Measurements from ENCODE around the gene ASTN1. TPM values are rescaled to one million over a fixed set of nuclear protein-coding genes. Genes with fewer than 3 reads are reported as not detected.

The ASTN1 gene
- total RNA-seq, 3 donors from 2014 or later (not counting 1 experiment from before 2014, with no cell fraction given) = not detected

DNA sequence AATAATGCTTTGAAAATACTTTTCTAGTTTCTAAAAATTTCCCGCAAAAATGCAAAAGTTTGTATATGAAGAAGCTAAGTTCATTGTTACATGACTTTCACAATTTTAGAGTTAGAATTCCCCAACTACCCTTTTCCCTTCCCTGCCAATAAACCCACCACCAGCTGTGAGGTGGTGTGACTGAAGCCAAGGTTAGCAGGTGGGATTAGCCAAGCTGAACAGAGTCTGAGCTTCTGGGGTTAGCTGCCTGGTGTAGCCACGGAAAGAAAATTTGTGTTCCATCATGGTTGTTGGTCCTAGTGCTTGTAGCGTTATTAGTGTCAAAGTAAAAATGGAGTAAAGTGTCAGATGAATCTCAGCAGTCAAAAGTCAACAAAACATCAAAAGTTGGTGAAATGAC, 110.9 kb downstream of the ASTN1 start:
- no peak overlapping the region for H3K4me3 Mint-ChIP-seq
- Histone ChIP-seq H3K27me3 (ENCODE audit: control insufficient read depth, insufficient read depth, low read length) (no peaks in the 10 kb centered on the region), H3K4me1 (ENCODE audit: control insufficient read depth, insufficient read depth, low read length) (no peaks in the 10 kb centered on the region)

DNA sequence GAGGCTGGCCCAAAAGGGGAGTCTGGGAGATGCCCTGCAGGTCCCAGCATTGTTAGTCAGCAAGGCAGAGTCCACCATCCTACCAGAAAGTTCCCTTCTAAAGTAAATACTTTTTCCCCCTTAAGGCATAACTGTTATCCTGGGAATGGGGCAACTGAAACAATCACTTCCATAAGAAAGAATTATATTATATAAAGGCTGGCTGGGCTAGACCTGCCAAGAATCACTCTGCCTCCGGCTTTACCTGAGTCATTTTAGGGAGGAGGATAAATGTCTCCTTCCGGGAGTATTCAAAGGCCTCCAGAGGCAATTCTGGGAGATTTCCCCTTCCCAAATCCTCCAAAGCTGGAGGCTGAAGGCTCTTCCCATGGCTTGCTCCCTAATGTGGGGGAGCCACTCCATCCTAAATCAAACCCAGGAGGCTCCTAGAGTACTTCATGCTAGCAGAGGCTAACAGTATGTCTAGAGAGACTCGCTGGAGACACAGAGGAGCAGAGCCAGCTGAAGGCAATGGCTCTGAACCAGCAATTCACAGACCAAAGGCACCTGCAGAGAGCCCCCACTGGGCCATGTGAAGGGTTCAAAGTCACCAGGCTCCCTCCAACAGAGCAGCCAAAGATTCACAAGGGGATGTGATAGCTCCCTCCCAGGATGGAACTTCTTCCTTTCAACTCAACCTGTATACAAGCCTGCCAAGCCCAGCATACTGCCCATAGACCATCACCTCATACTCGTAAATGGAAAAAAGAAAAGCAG, 116.0 kb downstream of the ASTN1 start:
- no peaks in the 10 kb centered on the region for H3K27me3 ChIP-seq (ENCODE audit: control insufficient read depth, insufficient read depth, low read length)
- no peak overlapping the region for H3K27ac ChIP-seq (ENCODE audit: low read length)
- Mint-ChIP-seq H3K27ac (no peak overlapping the region), H3K27me3 (ENCODE audit: low read depth in 2 of 2) (no peaks in the 10 kb centered on the region), H3K9me3 (peaks cover 12 to 15% of the 10 kb centered on the region in 2 donors), H3K4me3 (no peak overlapping the region), H3K36me3 (no peaks in the 10 kb centered on the region), H3K4me1 (no peaks in the 10 kb centered on the region)
- ATAC-seq (no peak), DNase-seq (no peak)
- no peaks in the 10 kb centered on the region for H3K36me3 ChIP-seq (ENCODE audit: control insufficient read depth, insufficient read depth, low read length)
- TF ChIP-seq, protein P1, sequence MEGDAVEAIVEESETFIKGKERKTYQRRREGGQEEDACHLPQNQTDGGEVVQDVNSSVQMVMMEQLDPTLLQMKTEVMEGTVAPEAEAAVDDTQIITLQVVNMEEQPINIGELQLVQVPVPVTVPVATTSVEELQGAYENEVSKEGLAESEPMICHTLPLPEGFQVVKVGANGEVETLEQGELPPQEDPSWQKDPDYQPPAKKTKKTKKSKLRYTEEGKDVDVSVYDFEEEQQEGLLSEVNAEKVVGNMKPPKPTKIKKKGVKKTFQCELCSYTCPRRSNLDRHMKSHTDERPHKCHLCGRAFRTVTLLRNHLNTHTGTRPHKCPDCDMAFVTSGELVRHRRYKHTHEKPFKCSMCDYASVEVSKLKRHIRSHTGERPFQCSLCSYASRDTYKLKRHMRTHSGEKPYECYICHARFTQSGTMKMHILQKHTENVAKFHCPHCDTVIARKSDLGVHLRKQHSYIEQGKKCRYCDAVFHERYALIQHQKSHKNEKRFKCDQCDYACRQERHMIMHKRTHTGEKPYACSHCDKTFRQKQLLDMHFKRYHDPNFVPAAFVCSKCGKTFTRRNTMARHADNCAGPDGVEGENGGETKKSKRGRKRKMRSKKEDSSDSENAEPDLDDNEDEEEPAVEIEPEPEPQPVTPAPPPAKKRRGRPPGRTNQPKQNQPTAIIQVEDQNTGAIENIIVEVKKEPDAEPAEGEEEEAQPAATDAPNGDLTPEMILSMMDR (IDR thresholded peaks at IDR 0.05) = no peak
- intact Hi-C loops (cut with micrococcal nuclease) = no loop called here
- H3K9me3 ChIP-seq (ENCODE audit: control insufficient read depth, insufficient read depth, low read length) = no peaks in the 10 kb centered on the region
- no peaks in the 10 kb centered on the region for H3K4me1 ChIP-seq (ENCODE audit: control insufficient read depth, insufficient read depth, low read length)
- 61% methylated on average over 4 of the region's 4 CpGs for WGBS (ENCODE audit: insufficient coverage)
- no peak overlapping the region for H3K4me3 ChIP-seq (ENCODE audit: low read length)

More for the DNA sequence above, 110.9 kb downstream of the ASTN1 start:
- H3K4me1 Mint-ChIP-seq = no peaks in the 10 kb centered on the region
- Histone ChIP-seq H3K36me3 (ENCODE audit: control insufficient read depth, insufficient read depth, low read length) (no peaks in the 10 kb centered on the region), H3K4me3 (ENCODE audit: low read length) (no peak overlapping the region), H3K9me3 (ENCODE audit: control insufficient read depth, insufficient read depth, low read length) (no peaks in the 10 kb centered on the region), H3K27ac (ENCODE audit: low read length) (no peak overlapping the region)
- TF ChIP-seq, protein P1 (IDR thresholded peaks at IDR 0.05) = no peak
- H3K36me3 Mint-ChIP-seq = no peaks in the 10 kb centered on the region
- 68% methylated on average over 2 of the region's 3 CpGs for WGBS (ENCODE audit: insufficient coverage)
- DNase-seq = no peak
- ATAC-seq = no peak
- no peaks in the 10 kb centered on the region for H3K27me3 Mint-ChIP-seq (ENCODE audit: low read depth in 2 of 2)
- H3K27ac Mint-ChIP-seq = no peak overlapping the region
- intact Hi-C loops (cut with micrococcal nuclease) = no loop called here
- peaks cover 3 to 4% of the 10 kb centered on the region in 2 donors for H3K9me3 Mint-ChIP-seq

DNA sequence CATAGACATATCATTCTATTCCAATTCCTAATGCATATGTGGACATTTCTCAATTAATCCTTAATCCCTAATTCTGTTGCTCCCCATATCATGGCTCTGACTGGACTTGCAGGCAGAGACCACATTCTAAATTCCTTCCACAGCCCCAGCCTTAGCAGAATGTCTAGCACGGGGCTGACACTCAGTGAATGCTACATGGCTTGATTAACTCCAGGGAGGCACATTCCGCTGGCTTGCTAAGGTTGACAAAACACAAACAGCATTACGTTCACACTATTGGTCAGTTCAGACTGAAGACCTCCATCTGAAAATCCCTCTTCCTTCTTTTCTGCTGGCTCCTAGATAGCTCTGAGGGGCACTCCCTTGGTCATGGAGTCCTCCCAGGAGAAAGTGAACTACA, 119.4 kb downstream of the ASTN1 start:
- no peak overlapping the region for H3K4me3 Mint-ChIP-seq
- DNase-seq = no peak
- H3K9me3 Mint-ChIP-seq = peaks cover 8 to 15% of the 10 kb centered on the region in 2 donors
- no peaks in the 10 kb centered on the region for H3K27me3 Mint-ChIP-seq (ENCODE audit: low read depth in 2 of 2)
- intact Hi-C loops (cut with micrococcal nuclease) = no loop called here
- H3K4me1 Mint-ChIP-seq = no peaks in the 10 kb centered on the region
- WGBS (ENCODE audit: insufficient coverage) = 79% methylated on average over 3 of the region's 3 CpGs
- ATAC-seq = no peak
- Histone ChIP-seq H3K4me1 (ENCODE audit: control insufficient read depth, insufficient read depth, low read length) (no peaks in the 10 kb centered on the region), H3K4me3 (ENCODE audit: low read length) (no peak overlapping the region), H3K9me3 (ENCODE audit: control insufficient read depth, insufficient read depth, low read length) (no peaks in the 10 kb centered on the region), H3K36me3 (ENCODE audit: control insufficient read depth, insufficient read depth, low read length) (no peaks in the 10 kb centered on the region), H3K27ac (ENCODE audit: low read length) (no peak overlapping the region), H3K27me3 (ENCODE audit: control insufficient read depth, insufficient read depth, low read length) (no peaks in the 10 kb centered on the region)
- H3K27ac Mint-ChIP-seq = no peak overlapping the region
- no peaks in the 10 kb centered on the region for H3K36me3 Mint-ChIP-seq
- TF ChIP-seq, protein P1 (IDR thresholded peaks at IDR 0.05) = no peak

DNA sequence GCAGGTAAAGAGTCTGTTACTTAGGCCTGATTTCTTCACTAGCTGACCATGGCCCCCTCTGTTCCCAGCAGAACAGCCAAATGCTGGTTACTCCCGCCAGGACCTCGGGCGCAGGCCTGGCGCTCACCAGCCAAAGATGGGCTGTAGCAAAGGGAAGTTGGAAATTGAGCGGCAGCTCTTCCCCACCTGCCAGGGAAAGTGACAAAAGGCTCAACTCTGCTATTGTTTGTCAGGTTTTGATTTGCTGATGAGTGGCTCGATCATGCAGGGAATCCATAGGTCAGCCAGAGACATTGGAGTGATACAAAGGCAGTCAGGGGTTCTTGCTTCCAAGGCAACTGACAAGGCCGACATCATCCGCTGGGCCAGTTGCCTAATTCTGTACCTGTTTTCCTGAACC, 120.1 kb downstream of the ASTN1 start:
- no peaks in the 10 kb centered on the region for H3K27me3 ChIP-seq (ENCODE audit: control insufficient read depth, insufficient read depth, low read length)
- WGBS (ENCODE audit: insufficient coverage) = 71% methylated on average over 8 of the region's 8 CpGs
- Mint-ChIP-seq H3K4me1 (no peaks in the 10 kb centered on the region), H3K4me3 (no peak overlapping the region), H3K27ac (no peak overlapping the region), H3K36me3 (no peaks in the 10 kb centered on the region), H3K9me3 (peaks cover 11 to 13% of the 10 kb centered on the region in 2 donors), H3K27me3 (ENCODE audit: low read depth in 2 of 2) (no peaks in the 10 kb centered on the region)
- no peaks in the 10 kb centered on the region for H3K36me3 ChIP-seq (ENCODE audit: control insufficient read depth, insufficient read depth, low read length)
- H3K27ac ChIP-seq (ENCODE audit: low read length) = no peak overlapping the region
- TF ChIP-seq, protein P1 (IDR thresholded peaks at IDR 0.05) = no peak
- intact Hi-C loops (cut with micrococcal nuclease) = no loop called here
- H3K4me1 ChIP-seq (ENCODE audit: control insufficient read depth, insufficient read depth, low read length) = no peaks in the 10 kb centered on the region
- ATAC-seq (no peak), DNase-seq (no peak)
- no peak overlapping the region for H3K4me3 ChIP-seq (ENCODE audit: low read length)
- no peaks in the 10 kb centered on the region for H3K9me3 ChIP-seq (ENCODE audit: control insufficient read depth, insufficient read depth, low read length)

Measured in natural killer cell (primary cell).